ENCODE data around the gene BBLN.
A peak's percentile ranks its signal among the peaks of the same experiment; 100 is the strongest.

Gene BBLN

GRCh38 chr9:128124451-128124850 is 35.6 kb upstream of the BBLN start:
- Histone ChIP-seq H3K4me3 (replicated peaks; ENCODE audit: insufficient read depth, low read length) (no peak overlapping the region), H3K27ac (replicated peaks) (no peak overlapping the region), H3K27me3 (ENCODE audit: insufficient read depth, poor library complexity, severe bottlenecking) (no peaks in the 10 kb centered on the region)
- DNase-seq (ENCODE audit: low read depth in 1 of 2, low spot score in 1 of 2) = no peak
- TF ChIP-seq GABPA (IDR thresholded peaks at IDR 0.05; ENCODE audit: low read depth) (no peak), POLR2AphosphoS5 (IDR thresholded peaks at IDR 0.05; ENCODE audit: low read depth) (no peak), SPI1 (IDR thresholded peaks at IDR 0.05; ENCODE audit: borderline replicate concordance, low read depth) (no peak)
- TF ChIP-seq, protein P1, sequence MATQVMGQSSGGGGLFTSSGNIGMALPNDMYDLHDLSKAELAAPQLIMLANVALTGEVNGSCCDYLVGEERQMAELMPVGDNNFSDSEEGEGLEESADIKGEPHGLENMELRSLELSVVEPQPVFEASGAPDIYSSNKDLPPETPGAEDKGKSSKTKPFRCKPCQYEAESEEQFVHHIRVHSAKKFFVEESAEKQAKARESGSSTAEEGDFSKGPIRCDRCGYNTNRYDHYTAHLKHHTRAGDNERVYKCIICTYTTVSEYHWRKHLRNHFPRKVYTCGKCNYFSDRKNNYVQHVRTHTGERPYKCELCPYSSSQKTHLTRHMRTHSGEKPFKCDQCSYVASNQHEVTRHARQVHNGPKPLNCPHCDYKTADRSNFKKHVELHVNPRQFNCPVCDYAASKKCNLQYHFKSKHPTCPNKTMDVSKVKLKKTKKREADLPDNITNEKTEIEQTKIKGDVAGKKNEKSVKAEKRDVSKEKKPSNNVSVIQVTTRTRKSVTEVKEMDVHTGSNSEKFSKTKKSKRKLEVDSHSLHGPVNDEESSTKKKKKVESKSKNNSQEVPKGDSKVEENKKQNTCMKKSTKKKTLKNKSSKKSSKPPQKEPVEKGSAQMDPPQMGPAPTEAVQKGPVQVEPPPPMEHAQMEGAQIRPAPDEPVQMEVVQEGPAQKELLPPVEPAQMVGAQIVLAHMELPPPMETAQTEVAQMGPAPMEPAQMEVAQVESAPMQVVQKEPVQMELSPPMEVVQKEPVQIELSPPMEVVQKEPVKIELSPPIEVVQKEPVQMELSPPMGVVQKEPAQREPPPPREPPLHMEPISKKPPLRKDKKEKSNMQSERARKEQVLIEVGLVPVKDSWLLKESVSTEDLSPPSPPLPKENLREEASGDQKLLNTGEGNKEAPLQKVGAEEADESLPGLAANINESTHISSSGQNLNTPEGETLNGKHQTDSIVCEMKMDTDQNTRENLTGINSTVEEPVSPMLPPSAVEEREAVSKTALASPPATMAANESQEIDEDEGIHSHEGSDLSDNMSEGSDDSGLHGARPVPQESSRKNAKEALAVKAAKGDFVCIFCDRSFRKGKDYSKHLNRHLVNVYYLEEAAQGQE (IDR thresholded peaks at IDR 0.05; ENCODE audit: insufficient replicate concordance, low read depth) = no peak
- TF ChIP-seq, protein P2, sequence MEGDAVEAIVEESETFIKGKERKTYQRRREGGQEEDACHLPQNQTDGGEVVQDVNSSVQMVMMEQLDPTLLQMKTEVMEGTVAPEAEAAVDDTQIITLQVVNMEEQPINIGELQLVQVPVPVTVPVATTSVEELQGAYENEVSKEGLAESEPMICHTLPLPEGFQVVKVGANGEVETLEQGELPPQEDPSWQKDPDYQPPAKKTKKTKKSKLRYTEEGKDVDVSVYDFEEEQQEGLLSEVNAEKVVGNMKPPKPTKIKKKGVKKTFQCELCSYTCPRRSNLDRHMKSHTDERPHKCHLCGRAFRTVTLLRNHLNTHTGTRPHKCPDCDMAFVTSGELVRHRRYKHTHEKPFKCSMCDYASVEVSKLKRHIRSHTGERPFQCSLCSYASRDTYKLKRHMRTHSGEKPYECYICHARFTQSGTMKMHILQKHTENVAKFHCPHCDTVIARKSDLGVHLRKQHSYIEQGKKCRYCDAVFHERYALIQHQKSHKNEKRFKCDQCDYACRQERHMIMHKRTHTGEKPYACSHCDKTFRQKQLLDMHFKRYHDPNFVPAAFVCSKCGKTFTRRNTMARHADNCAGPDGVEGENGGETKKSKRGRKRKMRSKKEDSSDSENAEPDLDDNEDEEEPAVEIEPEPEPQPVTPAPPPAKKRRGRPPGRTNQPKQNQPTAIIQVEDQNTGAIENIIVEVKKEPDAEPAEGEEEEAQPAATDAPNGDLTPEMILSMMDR (IDR thresholded peaks at IDR 0.05; ENCODE audit: insufficient read depth, low read length) = no peak

GRCh38 chr9:128124873-128125579 is 35.0 kb upstream of the BBLN start:
- no peak overlapping the region for H3K4me3 ChIP-seq (replicated peaks; ENCODE audit: insufficient read depth, low read length)
- DNase-seq (ENCODE audit: low read depth in 1 of 2, low spot score in 1 of 2) = peak; percentile 65 to 83
- TF ChIP-seq, protein P1 (IDR thresholded peaks at IDR 0.05; ENCODE audit: insufficient replicate concordance, low read depth) = no peak
- TF ChIP-seq SPI1 (IDR thresholded peaks at IDR 0.05; ENCODE audit: borderline replicate concordance, low read depth) = peak; percentile 33; the same call in 1 of the 2 replicates
- TF ChIP-seq, protein P2 (IDR thresholded peaks at IDR 0.05; ENCODE audit: insufficient read depth, low read length) = peak; percentile 47

GRCh38 chr9:128125580-128126354 is 34.3 kb upstream of the BBLN start:
- Histone ChIP-seq H3K27ac (replicated peaks) (0 out of 2 replicates have a peak overlapping the region, but pooled peaks have one; percentile 3), H3K4me3 (replicated peaks; ENCODE audit: insufficient read depth, low read length) (peak overlapping the region; percentile 93)
- no peak for DNase-seq (ENCODE audit: low read depth in 1 of 2, low spot score in 1 of 2)

More at GRCh38 chr9:128124873-128125579, 35.0 kb upstream of the BBLN start:
- Histone ChIP-seq H3K27me3 (ENCODE audit: insufficient read depth, poor library complexity, severe bottlenecking) (no peaks in the 10 kb centered on the region), H3K27ac (replicated peaks) (no peak overlapping the region)

More at GRCh38 chr9:128125580-128126354, 34.3 kb upstream of the BBLN start:
- no peaks in the 10 kb centered on the region for H3K27me3 ChIP-seq (ENCODE audit: insufficient read depth, poor library complexity, severe bottlenecking)
- TF ChIP-seq POLR2AphosphoS5 (IDR thresholded peaks at IDR 0.05; ENCODE audit: low read depth) = no peak
- TF ChIP-seq SPI1 (IDR thresholded peaks at IDR 0.05; ENCODE audit: borderline replicate concordance, low read depth) = no peak
- TF ChIP-seq GABPA (IDR thresholded peaks at IDR 0.05; ENCODE audit: low read depth) = no peak
- TF ChIP-seq, protein P2 (IDR thresholded peaks at IDR 0.05; ENCODE audit: insufficient read depth, low read length) = no peak
